Thyroid gland (tissue), 4 donors: ENCODE measurements around the gene PDE1C. TPM values are rescaled to one million over a fixed set of nuclear protein-coding genes. Genes with fewer than 3 reads are reported as not detected.

Experiments
- DNase-seq, 2 donors: peaks; one replicate each; pipeline ENCODE4 v3.0.0-alpha.2; 2019
- H3K27ac ChIP-seq, 3 donors: fragments of 200-600 bp; sonication (generic); 1 replicate in 2 of 3; 2 replicates in 1 of 3; pipeline ENCODE4 v1.5.1; 2016 to 2019; ENCODE audit warnings: mild to moderate bottlenecking in 1 of 3, moderate library complexity in 1 of 3
- H3K27me3 ChIP-seq: fragments of 200-600 bp; sonication (generic); one replicate; pipeline ENCODE4 v1.5.1; 2019
- H3K36me3 ChIP-seq, 2 donors: fragments of 200-600 bp; sonication (generic); one replicate each; pipeline ENCODE4 v1.5.1; 2016 to 2019
- H3K4me1 ChIP-seq, 2 donors: fragments of 200-600 bp; sonication (generic); one replicate each; pipeline ENCODE4 v1.5.1; 2017 to 2019
- H3K4me3 ChIP-seq, 3 donors: fragments of 200-600 bp; sonication (generic); replicated peaks in 1 of 3; 1 replicate in 2 of 3; 2 replicates in 1 of 3; pipeline ENCODE4 v1.5.1; 2016; ENCODE audit warnings: mild to moderate bottlenecking in 1 of 3
- H3K9me3 ChIP-seq: fragments of 200-600 bp; sonication (generic); one replicate; pipeline ENCODE4 v1.5.1; 2017
- CTCF ChIP-seq, 6 experiments: fragments of 200-600 bp in 3 of 6; fragments of 450-650 bp in 3 of 6; sonication (generic) in 3 of 6; IDR thresholded peaks; one replicate each; pipeline ENCODE4 v1.5.1; 2016 to 2019; ENCODE audit warnings: antibody characterized with exemption in 6 of 6, mild to moderate bottlenecking in 2 of 6, inconsistent platforms in 1 of 6, moderate library complexity in 1 of 6
- POLR2A ChIP-seq, 2 donors: fragments of 450-650 bp; IDR thresholded peaks; one replicate each; pipeline ENCODE4 v1.6.1; 2017; ENCODE audit warnings: antibody characterized with exemption in 2 of 2, mild to moderate bottlenecking in 2 of 2, moderate library complexity in 1 of 2
- WGBS, 2 donors: methylation state at CpG; one replicate each; pipeline ENCODE4 v1.1.5; 2017; 5-methylcytosine and 5-hydroxymethylcytosine counted together
- intact Hi-C: fragments of 100-400 bp; cut with DNase I; formaldehyde crosslinking; loops from one replicate; pipeline ENCODE4 v1.15.1; 2023
- total RNA-seq, 4 donors: library from RNA; depleted of rRNA; stranded (reverse); fragments of >200 nt; gene quantifications; one replicate each; pipeline ENCODE4 v1.2.3, GENCODE V29; 2016

PDE1C gene
- total RNA-seq, 4 donors from 2014 or later, result 2.8 to 7.8 (median 4.0) TPM

- H3K27ac ChIP-seq, result no peak overlapping the region
- no peaks in the 10 kb centered on the region for H3K27me3 ChIP-seq
- no peak overlapping the region for H3K4me3 ChIP-seq
- TF ChIP-seq POLR2A (IDR thresholded peaks at IDR 0.05), result no peak
- TF ChIP-seq CTCF (IDR thresholded peaks at IDR 0.05), result no peak
- H3K9me3 ChIP-seq, result no peaks in the 10 kb centered on the region
- 90% methylated on average over 1 of the region's 1 CpG for WGBS, 2 donors
- intact Hi-C loops, result loop anchor here (10.0 kb wide), 1 partner anchor 457 kb away; no protein-coding TSS in a partner anchor
- H3K36me3 ChIP-seq, result no peaks in the 10 kb centered on the region
- H3K4me1 ChIP-seq, result no peaks in the 10 kb centered on the region
- DNase-seq, result no peak
Measured at GRCh38 chr7:31748084-31748483, 322.1 kb downstream of the PDE1C start.

- Histone ChIP-seq H3K27ac (no peak overlapping the region), H3K4me1 (no peaks in the 10 kb centered on the region), H3K4me3 (no peak overlapping the region), H3K9me3 (no peaks in the 10 kb centered on the region), H3K36me3 (no peaks in the 10 kb centered on the region), H3K27me3 (no peaks in the 10 kb centered on the region)
- intact Hi-C loops, result loop anchor here (10.0 kb wide), 1 partner anchor 457 kb away; no protein-coding TSS in a partner anchor
- DNase-seq, result no peak
- TF ChIP-seq CTCF (IDR thresholded peaks at IDR 0.05) (no peak), POLR2A (IDR thresholded peaks at IDR 0.05) (no peak)
Measured at GRCh38 chr7:31747553-31747952, 322.7 kb downstream of the PDE1C start.

GRCh38 chr7:31744294-31744874 is 325.8 kb downstream of the PDE1C start:
- Histone ChIP-seq H3K4me3 (no peak overlapping the region), H3K27ac (no peak overlapping the region), H3K36me3 (no peaks in the 10 kb centered on the region), H3K9me3 (no peaks in the 10 kb centered on the region), H3K4me1 (no peaks in the 10 kb centered on the region), H3K27me3 (no peaks in the 10 kb centered on the region)
- TF ChIP-seq CTCF (IDR thresholded peaks at IDR 0.05) (peak; percentile 49 to 82 (median 70)), POLR2A (IDR thresholded peaks at IDR 0.05) (no peak)
- DNase-seq, result peak; percentile 52 to 65
- intact Hi-C loops, result loop anchor here (10.0 kb wide), 1 partner anchor 460 kb away; no protein-coding TSS in a partner anchor
- 1 to 2% methylated on average over 4 of the region's 4 CpGs for WGBS, 2 donors

- DNase-seq, result no peak
- TF ChIP-seq POLR2A (IDR thresholded peaks at IDR 0.05) (no peak), CTCF (IDR thresholded peaks at IDR 0.05) (no peak)
- Histone ChIP-seq H3K4me1 (no peaks in the 10 kb centered on the region), H3K9me3 (no peaks in the 10 kb centered on the region), H3K27ac (no peak overlapping the region), H3K4me3 (no peak overlapping the region), H3K36me3 (no peaks in the 10 kb centered on the region), H3K27me3 (no peaks in the 10 kb centered on the region)
- WGBS, 2 donors, result 68 to 69% methylated on average over 4 of the region's 4 CpGs
- intact Hi-C loops, result loop anchor here (10.0 kb wide), 1 partner anchor 463 kb away; no protein-coding TSS in a partner anchor
Measured at GRCh38 chr7:31741852-31742251, 328.4 kb downstream of the PDE1C start.
